Measurements from ENCODE around the gene ARHGAP15.

Gene ARHGAP15

DNA sequence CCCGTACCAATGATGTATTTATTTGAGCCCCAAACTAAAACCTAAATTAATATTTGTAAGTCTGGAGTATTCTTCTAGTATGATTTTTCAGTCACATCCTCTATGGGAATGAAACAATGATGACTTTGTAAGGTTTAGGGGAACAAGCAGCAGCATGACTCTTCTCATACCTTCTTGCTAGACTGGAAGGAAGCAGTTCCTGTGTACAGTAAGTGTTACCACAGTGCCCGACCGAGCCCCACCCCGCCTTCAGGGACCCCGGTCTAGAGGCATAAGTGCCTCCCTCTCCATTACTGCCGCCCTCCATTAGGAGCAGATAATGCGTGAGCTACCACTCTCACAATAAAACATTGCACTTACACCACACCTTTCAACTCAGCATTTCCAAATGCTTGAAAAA, 599.3 kb downstream of the ARHGAP15 start:
- no peak for DNase-seq (ENCODE audit: low read depth)
- TF ChIP-seq, protein P1, sequence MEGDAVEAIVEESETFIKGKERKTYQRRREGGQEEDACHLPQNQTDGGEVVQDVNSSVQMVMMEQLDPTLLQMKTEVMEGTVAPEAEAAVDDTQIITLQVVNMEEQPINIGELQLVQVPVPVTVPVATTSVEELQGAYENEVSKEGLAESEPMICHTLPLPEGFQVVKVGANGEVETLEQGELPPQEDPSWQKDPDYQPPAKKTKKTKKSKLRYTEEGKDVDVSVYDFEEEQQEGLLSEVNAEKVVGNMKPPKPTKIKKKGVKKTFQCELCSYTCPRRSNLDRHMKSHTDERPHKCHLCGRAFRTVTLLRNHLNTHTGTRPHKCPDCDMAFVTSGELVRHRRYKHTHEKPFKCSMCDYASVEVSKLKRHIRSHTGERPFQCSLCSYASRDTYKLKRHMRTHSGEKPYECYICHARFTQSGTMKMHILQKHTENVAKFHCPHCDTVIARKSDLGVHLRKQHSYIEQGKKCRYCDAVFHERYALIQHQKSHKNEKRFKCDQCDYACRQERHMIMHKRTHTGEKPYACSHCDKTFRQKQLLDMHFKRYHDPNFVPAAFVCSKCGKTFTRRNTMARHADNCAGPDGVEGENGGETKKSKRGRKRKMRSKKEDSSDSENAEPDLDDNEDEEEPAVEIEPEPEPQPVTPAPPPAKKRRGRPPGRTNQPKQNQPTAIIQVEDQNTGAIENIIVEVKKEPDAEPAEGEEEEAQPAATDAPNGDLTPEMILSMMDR (conservative IDR thresholded peaks at IDR 0.05; ENCODE audit: low read depth, low read length) = no peak
- H3K4me3 ChIP-seq (ENCODE audit: low read depth, low read length) = no peak overlapping the region

DNA sequence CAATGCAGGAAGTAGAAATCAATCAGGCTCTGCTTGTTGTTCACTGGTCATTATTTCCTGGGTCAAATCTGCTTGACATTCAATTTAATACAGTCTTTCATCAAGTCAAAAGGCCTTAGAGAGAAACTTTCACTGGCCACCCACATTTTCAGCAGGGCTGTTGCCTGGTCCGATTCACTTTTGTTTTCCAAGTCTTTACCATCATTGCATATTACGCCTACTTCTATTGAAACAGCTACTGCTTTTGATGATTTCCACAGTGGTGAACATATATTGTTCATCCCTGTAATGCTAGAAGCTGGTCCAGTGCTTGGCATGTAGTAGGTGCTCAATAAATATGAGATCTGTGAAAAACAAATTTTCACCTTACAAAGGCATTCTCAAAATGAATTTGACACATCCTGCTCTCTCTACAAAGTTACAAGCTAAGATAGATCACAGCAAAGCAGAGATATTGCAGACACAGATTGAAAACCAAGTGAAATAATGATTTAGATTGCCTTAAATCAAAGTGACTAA, 600.1 kb downstream of the ARHGAP15 start:
- no peak for DNase-seq (ENCODE audit: low read depth)
- TF ChIP-seq, protein P1 (conservative IDR thresholded peaks at IDR 0.05; ENCODE audit: low read depth, low read length) = no peak
- no peak overlapping the region for H3K4me3 ChIP-seq (ENCODE audit: low read depth, low read length)

DNA sequence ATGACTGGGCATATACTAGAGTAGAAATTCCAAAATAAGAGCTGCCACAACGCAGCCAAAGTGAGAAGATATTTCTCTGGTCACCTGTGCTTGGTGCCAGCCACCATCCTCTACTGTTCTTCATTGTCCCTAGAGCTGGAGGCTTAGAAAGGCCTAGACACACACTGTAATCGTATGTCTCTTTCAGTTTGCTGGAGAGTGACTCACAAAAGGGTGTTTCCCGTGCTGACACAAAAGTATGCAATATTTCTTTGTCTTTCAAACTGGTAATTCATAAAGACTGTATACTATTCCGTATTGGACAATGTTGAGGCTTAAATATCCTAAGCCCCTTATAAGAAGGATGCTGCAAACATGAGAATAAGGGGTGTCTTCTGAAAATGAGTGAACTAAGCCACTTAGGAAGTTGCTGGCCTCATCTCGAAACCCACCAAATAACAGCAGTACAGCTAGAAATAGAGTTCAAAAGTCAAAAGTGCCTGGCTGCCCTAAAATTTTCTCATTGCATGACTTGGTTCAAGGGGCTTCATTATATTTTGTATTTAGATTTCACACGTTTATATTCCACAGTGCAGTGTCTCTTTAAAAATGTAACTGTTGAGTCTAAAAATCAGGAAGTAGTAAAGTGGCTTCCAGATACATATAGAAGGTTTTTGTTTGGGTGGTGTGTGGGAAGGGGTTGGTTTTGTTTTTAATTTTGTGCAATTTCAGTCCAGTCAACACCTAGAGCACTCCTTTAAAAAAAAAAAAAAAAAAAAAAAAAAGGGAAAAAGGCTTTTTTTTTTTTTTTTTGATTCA, 601.1 kb downstream of the ARHGAP15 start:
- peak; percentile 31 for DNase-seq (ENCODE audit: low read depth)
- no peak overlapping the region for H3K4me3 ChIP-seq (ENCODE audit: low read depth, low read length)

DNA sequence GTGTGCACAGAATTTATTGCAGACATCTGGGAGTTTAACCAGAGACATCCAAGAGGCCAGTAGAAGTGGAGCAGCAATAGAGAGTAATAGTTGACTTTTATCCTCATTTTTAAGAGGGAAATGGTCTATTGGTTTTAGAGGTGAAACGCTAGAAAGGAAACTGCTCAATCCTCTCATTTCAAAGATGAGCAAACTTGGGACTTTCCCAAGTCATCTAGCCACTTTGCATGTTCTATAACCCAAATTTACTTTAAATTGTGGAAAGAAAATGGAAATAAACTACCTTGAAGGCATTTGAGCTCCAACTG, 601.7 kb downstream of the ARHGAP15 start:
- H3K4me3 ChIP-seq (ENCODE audit: low read depth, low read length) = no peak overlapping the region
- TF ChIP-seq, protein P1 (conservative IDR thresholded peaks at IDR 0.05; ENCODE audit: low read depth, low read length) = no peak
- DNase-seq (ENCODE audit: low read depth) = no peak

More for the DNA sequence above, 601.1 kb downstream of the ARHGAP15 start:
- TF ChIP-seq, protein P1 (conservative IDR thresholded peaks at IDR 0.05; ENCODE audit: low read depth, low read length) = no peak

DNA sequence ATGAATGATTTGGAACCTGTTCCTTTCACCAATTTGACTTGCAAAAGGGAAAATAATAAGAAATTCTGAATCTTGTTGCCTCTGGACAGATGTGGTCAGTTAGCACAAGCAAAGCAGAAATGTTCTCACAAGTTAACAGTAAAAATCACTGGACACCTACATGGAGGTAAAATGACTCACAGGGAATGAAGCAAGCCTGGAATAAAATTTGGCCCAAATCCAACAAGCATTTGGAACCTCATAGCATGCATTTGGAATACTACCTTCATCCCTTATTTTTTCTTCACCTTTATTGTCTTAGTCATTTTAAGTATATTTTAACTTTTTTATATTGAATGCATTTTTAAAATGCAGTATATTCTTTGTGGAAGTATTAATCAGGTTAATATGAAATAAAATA, 602.9 kb downstream of the ARHGAP15 start:
- DNase-seq (ENCODE audit: low read depth) = peak; percentile 11
- TF ChIP-seq, protein P1 (conservative IDR thresholded peaks at IDR 0.05; ENCODE audit: low read depth, low read length) = no peak
- H3K4me3 ChIP-seq (ENCODE audit: low read depth, low read length) = no peak overlapping the region

DNA sequence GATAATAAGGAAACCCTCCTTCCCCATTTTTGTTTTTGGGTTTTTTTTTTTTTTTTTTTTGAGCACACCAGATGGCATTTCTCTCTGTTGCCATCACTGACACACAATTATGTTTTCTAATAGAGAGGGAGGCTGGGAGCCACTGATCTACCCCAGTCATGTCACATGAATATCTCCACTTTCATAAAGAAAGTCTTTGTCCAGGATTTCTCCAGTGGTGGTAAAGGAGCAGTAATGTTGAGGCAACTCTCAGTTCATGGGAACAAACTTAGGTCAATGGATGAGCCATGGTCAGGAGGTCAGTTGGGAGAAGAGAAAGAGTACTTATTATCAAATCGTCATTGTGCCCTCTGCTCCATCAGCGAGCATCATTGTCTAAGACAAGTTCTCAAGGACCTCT, 603.7 kb downstream of the ARHGAP15 start:
- TF ChIP-seq, protein P1 (conservative IDR thresholded peaks at IDR 0.05; ENCODE audit: low read depth, low read length) = no peak
- DNase-seq (ENCODE audit: low read depth) = no peak
- H3K4me3 ChIP-seq (ENCODE audit: low read depth, low read length) = no peak overlapping the region

DNA sequence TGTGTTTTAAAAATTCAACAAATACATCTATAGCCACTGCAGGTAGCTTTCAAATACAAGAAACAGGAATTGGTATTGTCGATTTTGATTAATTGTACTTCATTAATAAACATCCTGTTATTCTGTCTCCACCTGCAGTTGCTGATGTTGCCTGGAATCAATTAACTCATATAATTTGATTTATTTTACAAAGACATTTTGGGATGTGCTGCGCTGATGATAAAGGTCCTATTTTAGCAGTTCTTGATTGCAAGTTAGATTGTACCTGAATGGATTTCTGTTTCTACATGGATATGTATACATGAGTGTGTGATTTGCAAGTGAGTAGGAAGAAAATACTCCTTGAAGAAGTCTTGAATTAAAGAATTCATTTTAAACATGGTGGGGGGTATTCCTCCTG, 605.3 kb downstream of the ARHGAP15 start:
- TF ChIP-seq, protein P1 (conservative IDR thresholded peaks at IDR 0.05; ENCODE audit: low read depth, low read length) = no peak
- no peak overlapping the region for H3K4me3 ChIP-seq (ENCODE audit: low read depth, low read length)
- DNase-seq (ENCODE audit: low read depth) = no peak

All from choroid plexus epithelial cell (primary cell).